Measurements from ENCODE around the gene EPHB3.

Gene EPHB3

GRCh38 chr3:184597829-184598573 is 36.4 kb downstream of the EPHB3 start:
- TF ChIP-seq, protein P1, sequence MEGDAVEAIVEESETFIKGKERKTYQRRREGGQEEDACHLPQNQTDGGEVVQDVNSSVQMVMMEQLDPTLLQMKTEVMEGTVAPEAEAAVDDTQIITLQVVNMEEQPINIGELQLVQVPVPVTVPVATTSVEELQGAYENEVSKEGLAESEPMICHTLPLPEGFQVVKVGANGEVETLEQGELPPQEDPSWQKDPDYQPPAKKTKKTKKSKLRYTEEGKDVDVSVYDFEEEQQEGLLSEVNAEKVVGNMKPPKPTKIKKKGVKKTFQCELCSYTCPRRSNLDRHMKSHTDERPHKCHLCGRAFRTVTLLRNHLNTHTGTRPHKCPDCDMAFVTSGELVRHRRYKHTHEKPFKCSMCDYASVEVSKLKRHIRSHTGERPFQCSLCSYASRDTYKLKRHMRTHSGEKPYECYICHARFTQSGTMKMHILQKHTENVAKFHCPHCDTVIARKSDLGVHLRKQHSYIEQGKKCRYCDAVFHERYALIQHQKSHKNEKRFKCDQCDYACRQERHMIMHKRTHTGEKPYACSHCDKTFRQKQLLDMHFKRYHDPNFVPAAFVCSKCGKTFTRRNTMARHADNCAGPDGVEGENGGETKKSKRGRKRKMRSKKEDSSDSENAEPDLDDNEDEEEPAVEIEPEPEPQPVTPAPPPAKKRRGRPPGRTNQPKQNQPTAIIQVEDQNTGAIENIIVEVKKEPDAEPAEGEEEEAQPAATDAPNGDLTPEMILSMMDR (IDR thresholded peaks at IDR 0.05; ENCODE audit: insufficient read depth, low read length, missing control alignments): no peak
- no peak overlapping the region for H3K4me3 ChIP-seq (ENCODE audit: low read depth, low read length)
- CTCF ChIA-PET: no interaction called here
- POLR2A ChIA-PET: no interaction called here
- DNase-seq (ENCODE audit: low read depth, low spot score): no peak

DNA sequence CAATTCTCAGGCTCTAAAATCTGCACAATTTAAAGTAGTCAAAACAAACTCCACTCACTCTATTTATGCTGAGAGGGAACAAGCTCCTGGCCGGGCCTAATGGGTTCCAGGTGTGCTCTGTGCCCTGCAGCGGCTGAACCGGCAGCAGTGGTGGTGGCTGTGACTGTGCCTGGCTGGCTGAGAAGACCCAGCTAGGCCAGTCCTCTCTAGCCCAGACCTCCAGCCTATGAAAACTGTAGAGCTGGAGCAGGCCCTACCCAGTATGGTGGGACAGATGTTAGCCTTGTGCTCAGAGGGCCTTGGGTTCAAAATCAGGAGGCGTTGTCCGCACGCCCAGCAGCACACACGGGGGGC is 37.0 kb downstream of the EPHB3 start:
- ChIA-PET POLR2A (no interaction called here), CTCF (no interaction called here)
- no peak for DNase-seq (ENCODE audit: low read depth, low spot score)
- no peak overlapping the region for H3K4me3 ChIP-seq (ENCODE audit: low read depth, low read length)
- TF ChIP-seq, protein P1 (IDR thresholded peaks at IDR 0.05; ENCODE audit: insufficient read depth, low read length, missing control alignments): no peak

DNA sequence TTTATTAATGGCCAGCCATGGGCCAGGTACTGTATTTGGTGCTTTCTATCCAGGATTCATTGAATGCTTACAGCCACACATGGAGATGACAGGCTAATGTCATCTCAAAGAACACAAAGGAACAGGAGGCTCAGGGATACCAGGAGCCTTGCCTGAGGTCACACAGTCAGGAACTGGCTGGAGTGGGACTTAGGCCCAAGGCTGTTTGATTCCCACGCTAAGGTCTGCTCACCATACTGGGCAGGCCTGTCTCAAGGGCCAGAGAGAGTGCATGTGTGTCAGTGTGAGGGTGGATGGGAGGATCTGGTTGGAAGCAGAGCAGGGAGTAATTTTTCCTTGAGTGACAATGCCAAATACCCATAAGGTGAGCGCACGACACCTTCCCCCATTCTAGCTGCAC is 37.6 kb downstream of the EPHB3 start:
- TF ChIP-seq, protein P1 (IDR thresholded peaks at IDR 0.05; ENCODE audit: insufficient read depth, low read length, missing control alignments): no peak
- no peak overlapping the region for H3K4me3 ChIP-seq (ENCODE audit: low read depth, low read length)
- ChIA-PET CTCF (interaction anchor here (1.8 to 2.6 kb wide), 2 partner anchors 8 to 38 kb away, joined by 4 to 6 read pairs; partner anchors contain the start of gene EPHB3), POLR2A (no interaction called here)
- no peak for DNase-seq (ENCODE audit: low read depth, low spot score)

- TF ChIP-seq, protein P1 (IDR thresholded peaks at IDR 0.05; ENCODE audit: insufficient read depth, low read length, missing control alignments): no peak
- ChIA-PET CTCF (interaction anchor here (1.2 to 2.6 kb wide), 3 partner anchors 10 to 178 kb away, joined by 3 to 6 read pairs (median 4); partner anchors contain the start of gene EPHB3), POLR2A (no interaction called here)
- H3K4me3 ChIP-seq (ENCODE audit: low read depth, low read length): no peak overlapping the region
- DNase-seq (ENCODE audit: low read depth, low spot score): no peak
These were observed 39.2 kb downstream of the EPHB3 start for GRCh38 chr3:184600685-184601377.

- TF ChIP-seq, protein P1 (IDR thresholded peaks at IDR 0.05; ENCODE audit: insufficient read depth, low read length, missing control alignments): no peak
- CTCF ChIA-PET: interaction anchor here (1.0 to 2.6 kb wide), 2 partner anchors 40 to 41 kb away, joined by 4 to 6 read pairs; partner anchors contain the start of gene EPHB3
- no peak for DNase-seq (ENCODE audit: low read depth, low spot score)
- no peak overlapping the region for H3K4me3 ChIP-seq (ENCODE audit: low read depth, low read length)
- POLR2A ChIA-PET: no interaction called here
These were observed 40.2 kb downstream of the EPHB3 start for GRCh38 chr3:184601576-184602371.
